Kidney (tissue), 14 donors: ENCODE measurements around the gene JARID2. TPM values are rescaled to one million over a fixed set of nuclear protein-coding genes. Genes with fewer than 3 reads are reported as not detected.

Experiments
- DNase-seq, 5 donors: peaks; one replicate each; pipeline ENCODE4 v3.0.0-alpha.2; 2013 to 2020
- FAIRE-seq: peaks from 2 replicates; lab custom pipeline; 2012; peaks lifted over from hg19 to GRCh38; lab: Jason Lieb, UNC
- H3K27ac ChIP-seq, 2 donors: one replicate each; pipeline ENCODE4 v1.7.0; 2013; ENCODE audit warnings: low read depth in 2 of 2, low read length in 2 of 2, inconsistent platforms in 1 of 2
- H3K27me3 ChIP-seq: one replicate; pipeline ENCODE4 v1.7.1; 2013; ENCODE audit warnings: low read length, inconsistent platforms; ENCODE audit not compliant: control insufficient read depth, insufficient read depth
- H3K36me3 ChIP-seq, 3 donors: one replicate each; pipeline versions ENCODE4 v1.7.0 to v1.7.1; 2013; ENCODE audit warnings: low read length in 3 of 3, control low read depth in 1 of 3, inconsistent platforms in 1 of 3; ENCODE audit not compliant: insufficient read depth in 3 of 3, control insufficient read depth in 2 of 3
- H3K4me1 ChIP-seq, 3 donors: one replicate each; pipeline versions ENCODE4 v1.7.0 to v1.7.1; 2013; ENCODE audit warnings: low read length in 3 of 3, inconsistent platforms in 1 of 3, low read depth in 1 of 3; ENCODE audit not compliant: control insufficient read depth in 2 of 3, insufficient read depth in 2 of 3
- H3K4me3 ChIP-seq, 3 donors: one replicate each; pipeline versions ENCODE4 v1.7.0 to v1.8.1; 2013; ENCODE audit warnings: low read length in 3 of 3, control low read depth in 1 of 3, inconsistent platforms in 1 of 3
- H3K9ac ChIP-seq, 3 donors: one replicate each; pipeline versions ENCODE4 v1.7.0 to v1.7.1; 2013; ENCODE audit warnings: low read length in 3 of 3, control low read depth in 1 of 3, inconsistent platforms in 1 of 3
- H3K9me3 ChIP-seq, 3 donors: one replicate each; pipeline versions ENCODE4 v1.7.0 to v1.7.1; 2013; ENCODE audit warnings: low read length in 3 of 3, control low read depth in 1 of 3, inconsistent platforms in 1 of 3; ENCODE audit not compliant: control insufficient read depth in 2 of 3, insufficient read depth in 1 of 3
- intact Hi-C: fragments of 100-400 bp; cut with DNase I; formaldehyde crosslinking; loops from one replicate; pipeline ENCODE4 v1.11.1; 2022
- polyA plus RNA-seq: library from polyadenylated mRNA; stranded (reverse); fragments of 350-450 nt; fragmentation: Illumina TruSeq; extraction: RNeasy Lipid Tissue Mini Kit (QIAGEN cat#74804); gene quantifications from one replicate; pipeline ENCODE4 v1.2.3, GENCODE V29; 2014; ENCODE audit warnings: low read depth, low replicate concordance; ENCODE audit not compliant: insufficient read depth
- total RNA-seq: library from RNA; stranded (reverse); fragmentation: NEBNext Ultra II Directional; extraction: Animal tissue kit (Norgen Biotek cat#: 25700); gene quantifications from one replicate; pipeline ENCODE4 v1.2.1, GENCODE V29; 2021
- TF ChIP-seq, protein P1 (sequence below): IDR thresholded peaks from 3 replicates; pipeline ENCODE4 v1.5.1; 2012; ENCODE audit warnings: mild to moderate bottlenecking, moderate library complexity, borderline replicate concordance; ENCODE audit not compliant: insufficient read depth; ENCODE audit errors: extremely low read depth
- donor health status: control.
- donor health status: control.
- donor health status: control.
- donor health status: control.
- donor health status: control.
- donor health status: DM: yes; HTN: yes; CAD: no.
- donor health status: Normal renal cell carcinoma (clear cell type).

The JARID2 gene
- total and polyA plus RNA-seq, 2 donors from 2014 or later = 1.8 to 12.3 TPM

DNA sequence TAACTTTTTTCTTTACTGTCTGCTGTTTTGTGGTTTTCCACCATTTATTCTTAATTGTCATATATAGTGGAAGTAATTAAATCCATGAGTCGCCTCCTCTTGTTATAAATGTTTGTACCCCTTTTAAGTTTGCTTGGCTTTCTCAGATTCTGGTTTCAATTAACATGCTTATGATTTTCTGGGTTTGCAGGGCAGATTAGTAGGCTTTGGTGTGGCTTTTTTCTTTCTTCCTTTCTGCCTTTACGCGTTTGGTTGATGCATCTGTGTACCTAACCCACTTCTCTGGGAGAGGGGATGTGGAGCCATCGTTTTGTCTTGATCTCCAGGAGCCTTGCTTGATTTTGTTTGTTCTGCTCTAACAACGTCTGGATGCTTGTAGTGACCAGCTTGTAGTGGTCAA is 100.4 kb downstream of the JARID2 start:
- H3K36me3 ChIP-seq = no peaks in the 10 kb centered on the region
- DNase-seq = no peak
- no peak overlapping the region for H3K27ac ChIP-seq
- TF ChIP-seq, protein P1, sequence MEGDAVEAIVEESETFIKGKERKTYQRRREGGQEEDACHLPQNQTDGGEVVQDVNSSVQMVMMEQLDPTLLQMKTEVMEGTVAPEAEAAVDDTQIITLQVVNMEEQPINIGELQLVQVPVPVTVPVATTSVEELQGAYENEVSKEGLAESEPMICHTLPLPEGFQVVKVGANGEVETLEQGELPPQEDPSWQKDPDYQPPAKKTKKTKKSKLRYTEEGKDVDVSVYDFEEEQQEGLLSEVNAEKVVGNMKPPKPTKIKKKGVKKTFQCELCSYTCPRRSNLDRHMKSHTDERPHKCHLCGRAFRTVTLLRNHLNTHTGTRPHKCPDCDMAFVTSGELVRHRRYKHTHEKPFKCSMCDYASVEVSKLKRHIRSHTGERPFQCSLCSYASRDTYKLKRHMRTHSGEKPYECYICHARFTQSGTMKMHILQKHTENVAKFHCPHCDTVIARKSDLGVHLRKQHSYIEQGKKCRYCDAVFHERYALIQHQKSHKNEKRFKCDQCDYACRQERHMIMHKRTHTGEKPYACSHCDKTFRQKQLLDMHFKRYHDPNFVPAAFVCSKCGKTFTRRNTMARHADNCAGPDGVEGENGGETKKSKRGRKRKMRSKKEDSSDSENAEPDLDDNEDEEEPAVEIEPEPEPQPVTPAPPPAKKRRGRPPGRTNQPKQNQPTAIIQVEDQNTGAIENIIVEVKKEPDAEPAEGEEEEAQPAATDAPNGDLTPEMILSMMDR = no peak
- intact Hi-C loops = no loop called here
- H3K4me1 ChIP-seq = peaks cover 0 to 4% (median 2%) of the 10 kb centered on the region in 3 donors
- H3K4me3 ChIP-seq = no peak overlapping the region
- FAIRE-seq = no peak
- no peak overlapping the region for H3K9ac ChIP-seq
- H3K9me3 ChIP-seq = no peaks in the 10 kb centered on the region
- H3K27me3 ChIP-seq = no peaks in the 10 kb centered on the region

DNA sequence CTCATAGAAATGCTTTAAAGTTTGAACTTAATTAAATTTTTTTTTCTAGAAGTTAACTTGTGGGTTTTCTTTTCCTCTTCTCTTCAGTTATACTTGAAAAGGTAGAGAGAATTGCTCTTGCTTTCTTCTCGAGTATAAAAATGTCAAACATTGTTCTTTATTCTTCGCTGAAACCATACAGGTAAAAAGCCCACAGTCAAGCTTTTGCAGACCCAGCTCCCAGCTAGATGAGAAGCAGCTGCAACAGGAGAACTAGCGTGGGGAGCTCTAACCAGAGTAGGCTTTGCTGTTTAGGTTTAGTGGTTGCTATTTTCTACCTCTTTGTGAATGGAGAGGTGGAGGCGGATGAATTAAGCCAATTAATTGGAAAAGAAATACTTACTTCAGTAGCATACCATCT is 102.7 kb downstream of the JARID2 start:
- DNase-seq (no peak), FAIRE-seq (no peak)
- no peak overlapping the region for H3K4me3 ChIP-seq
- no peaks in the 10 kb centered on the region for H3K27me3 ChIP-seq
- H3K36me3 ChIP-seq = no peaks in the 10 kb centered on the region
- H3K9me3 ChIP-seq = no peaks in the 10 kb centered on the region
- H3K27ac ChIP-seq = no peak overlapping the region
- intact Hi-C loops = no loop called here
- TF ChIP-seq, protein P1 = no peak
- peaks cover 0 to 5% (median 3%) of the 10 kb centered on the region in 3 donors for H3K4me1 ChIP-seq
- H3K9ac ChIP-seq = no peak overlapping the region

DNA sequence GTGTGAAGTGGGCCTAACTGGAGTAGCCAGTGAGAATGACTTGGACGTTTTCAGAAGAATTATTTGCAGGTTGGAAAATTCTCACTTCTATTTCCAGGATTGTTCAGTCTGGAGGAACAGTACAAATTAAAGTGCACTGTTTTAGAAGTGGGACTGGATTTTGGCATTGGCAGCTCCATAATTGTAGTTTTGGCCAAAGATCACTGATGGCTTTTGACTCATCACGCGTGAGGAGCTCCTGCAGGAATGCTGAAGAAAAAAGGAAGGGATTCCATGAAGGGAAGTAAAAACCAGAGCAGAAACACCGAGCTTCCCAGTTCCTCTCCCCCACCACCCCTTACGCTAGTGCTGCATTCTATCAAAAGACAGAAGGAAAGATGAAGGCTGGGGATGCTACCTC is 103.5 kb downstream of the JARID2 start:
- TF ChIP-seq, protein P1 = no peak
- no peaks in the 10 kb centered on the region for H3K9me3 ChIP-seq
- no peaks in the 10 kb centered on the region for H3K36me3 ChIP-seq
- no peak overlapping the region for H3K27ac ChIP-seq
- intact Hi-C loops = no loop called here
- DNase-seq (no peak), FAIRE-seq (no peak)
- no peak overlapping the region for H3K9ac ChIP-seq
- H3K27me3 ChIP-seq = no peaks in the 10 kb centered on the region
- peaks cover 0 to 5% (median 0%) of the 10 kb centered on the region in 3 donors for H3K4me1 ChIP-seq
- H3K4me3 ChIP-seq = no peak overlapping the region
